ENCODE measurements around the gene INPP5D. TPM values are rescaled to one million over a fixed set of nuclear protein-coding genes. Genes with fewer than 3 reads are reported as not detected.
A peak's percentile ranks its signal among the peaks of the same experiment; 100 is the strongest.
"Not testable (repeated sequence)": the region's sequence is repeated elsewhere in the genome, so short reads cannot be mapped to it uniquely, and the experiment has no call there.

Gene INPP5D
- total RNA-seq, 2 experiments from 2014 or later, result 129 to 135 TPM

- Mint-ChIP-seq H3K36me3 (peaks cover 37% of the 10 kb centered on the region), H3K27me3 (no peaks in the 10 kb centered on the region), H3K4me1 (peaks cover 34% of the 10 kb centered on the region), H3K4me3 (peak overlapping the region; percentile 98), H3K27ac (peak overlapping the region; percentile 99), H3K9me3 (no peaks in the 10 kb centered on the region)
- no peak for DNase-seq
- peak; percentile 6 for ATAC-seq (ENCODE audit: low read depth)
- POLR2A ChIA-PET, result interaction anchor here (0.7 to 1.5 kb wide), 2 partner anchors 15 to 19 kb away, joined by 5 read pairs; no protein-coding TSS in a partner anchor
These were observed 3.3 kb downstream of the INPP5D start for GRCh38 chr2:233063269-233063975.

GRCh38 chr2:233063976-233064411 is 3.9 kb downstream of the INPP5D start:
- DNase-seq (no peak), ATAC-seq (ENCODE audit: low read depth) (no peak)
- H3K4me3 Mint-ChIP-seq, result peak overlapping the region; percentile 98
- peak overlapping the region; percentile 99 for H3K27ac Mint-ChIP-seq
- H3K9me3 Mint-ChIP-seq, result no peaks in the 10 kb centered on the region
- peaks cover 43% of the 10 kb centered on the region for H3K36me3 Mint-ChIP-seq
- POLR2A ChIA-PET, result interaction anchor here (0.7 to 1.5 kb wide), 2 partner anchors 14 to 18 kb away, joined by 5 read pairs; no protein-coding TSS in a partner anchor
- H3K4me1 Mint-ChIP-seq, result peaks cover 38% of the 10 kb centered on the region
- no peaks in the 10 kb centered on the region for H3K27me3 Mint-ChIP-seq

GRCh38 chr2:233064530-233065199 is 4.5 kb downstream of the INPP5D start:
- no peak for ATAC-seq (ENCODE audit: low read depth)
- H3K4me3 Mint-ChIP-seq, result no peak overlapping the region
- no peaks in the 10 kb centered on the region for H3K27me3 Mint-ChIP-seq
- no peaks in the 10 kb centered on the region for H3K9me3 Mint-ChIP-seq
- DNase-seq, result no peak
- POLR2A ChIA-PET, result interaction anchor here (0.7 to 1.5 kb wide), 2 partner anchors 13 to 18 kb away, joined by 5 read pairs; no protein-coding TSS in a partner anchor
- H3K27ac Mint-ChIP-seq, result no peak overlapping the region
- H3K4me1 Mint-ChIP-seq, result peaks cover 40% of the 10 kb centered on the region
- H3K36me3 Mint-ChIP-seq, result peaks cover 47% of the 10 kb centered on the region

- peaks cover 44% of the 10 kb centered on the region for H3K4me1 Mint-ChIP-seq
- H3K36me3 Mint-ChIP-seq, result peaks cover 52% of the 10 kb centered on the region
- not testable (repeated sequence) for H3K27me3 Mint-ChIP-seq; H3K9me3 Mint-ChIP-seq; DNase-seq; H3K4me3 Mint-ChIP-seq; ATAC-seq (ENCODE audit: low read depth); H3K27ac Mint-ChIP-seq
- POLR2A ChIA-PET, result interaction anchor here (0.7 to 0.9 kb wide), 2 partner anchors 9 to 164 kb away, joined by 3 to 4 read pairs; no protein-coding TSS in a partner anchor
These were observed 5.1 kb downstream of the INPP5D start for GRCh38 chr2:233065200-233065589.

- Mint-ChIP-seq H3K36me3 (peaks cover 56% of the 10 kb centered on the region), H3K9me3 (no peaks in the 10 kb centered on the region), H3K27ac (no peak overlapping the region), H3K4me3 (no peak overlapping the region), H3K4me1 (peaks cover 44% of the 10 kb centered on the region), H3K27me3 (no peaks in the 10 kb centered on the region)
- no peak for DNase-seq
- ATAC-seq (ENCODE audit: low read depth), result no peak
- POLR2A ChIA-PET, result interaction anchor here (0.7 to 0.9 kb wide), 3 partner anchors 8 to 165 kb away, joined by 3 to 4 read pairs (median 3); no protein-coding TSS in a partner anchor
These were observed 5.9 kb downstream of the INPP5D start for GRCh38 chr2:233065954-233066470.

GRCh38 chr2:233068762-233069418 is 8.7 kb downstream of the INPP5D start:
- DNase-seq (no peak), ATAC-seq (ENCODE audit: low read depth) (no peak)
- Mint-ChIP-seq H3K4me3 (no peak overlapping the region), H3K4me1 (peaks cover 30% of the 10 kb centered on the region), H3K9me3 (peaks cover 4% of the 10 kb centered on the region), H3K27me3 (no peaks in the 10 kb centered on the region), H3K27ac (peak overlapping the region; percentile 22), H3K36me3 (peaks cover 64% of the 10 kb centered on the region)
- POLR2A ChIA-PET, result no interaction called here

- H3K4me3 Mint-ChIP-seq, result no peak overlapping the region
- POLR2A ChIA-PET, result interaction anchor here (2.3 kb wide), 1 partner anchor 12 kb away, joined by 15 read pairs; the partner anchor contains the start of gene INPP5D
- H3K4me1 Mint-ChIP-seq, result peaks cover 25% of the 10 kb centered on the region
- no peaks in the 10 kb centered on the region for H3K27me3 Mint-ChIP-seq
- peaks cover 4% of the 10 kb centered on the region for H3K9me3 Mint-ChIP-seq
- H3K27ac Mint-ChIP-seq, result no peak overlapping the region
- ATAC-seq (ENCODE audit: low read depth), result no peak
- H3K36me3 Mint-ChIP-seq, result peaks cover 49% of the 10 kb centered on the region
- no peak for DNase-seq
These were observed 12.7 kb downstream of the INPP5D start for GRCh38 chr2:233072838-233073237.

- POLR2A ChIA-PET, result interaction anchor here (0.7 to 2.3 kb wide), 3 partner anchors 8 to 126 kb away, joined by 4 to 15 read pairs (median 7); partner anchors contain the start of gene INPP5D
- ATAC-seq (ENCODE audit: low read depth), result no peak
- Mint-ChIP-seq H3K4me1 (peaks cover 24% of the 10 kb centered on the region), H3K36me3 (peaks cover 45% of the 10 kb centered on the region), H3K4me3 (no peak overlapping the region), H3K27ac (no peak overlapping the region), H3K27me3 (no peaks in the 10 kb centered on the region), H3K9me3 (peaks cover 4% of the 10 kb centered on the region)
- DNase-seq, result no peak
These were observed 14.0 kb downstream of the INPP5D start for GRCh38 chr2:233074106-233074505.

GRCh38 chr2:233075141-233075965 is 15.2 kb downstream of the INPP5D start:
- H3K36me3 Mint-ChIP-seq, result peaks cover 43% of the 10 kb centered on the region
- peaks cover 4% of the 10 kb centered on the region for H3K9me3 Mint-ChIP-seq
- H3K4me3 Mint-ChIP-seq, result no peak overlapping the region
- POLR2A ChIA-PET, result interaction anchor here (0.8 to 1.9 kb wide), 5 partner anchors 9 to 329 kb away, joined by 3 to 33 read pairs (median 3); partner anchors contain the start of gene INPP5D
- H3K27ac Mint-ChIP-seq, result no peak overlapping the region
- DNase-seq, result no peak
- H3K27me3 Mint-ChIP-seq, result no peaks in the 10 kb centered on the region
- peaks cover 30% of the 10 kb centered on the region for H3K4me1 Mint-ChIP-seq
- ATAC-seq (ENCODE audit: low read depth), result peak; percentile 10

GRCh38 chr2:233075966-233076339 is 15.8 kb downstream of the INPP5D start:
- peaks cover 36% of the 10 kb centered on the region for H3K4me1 Mint-ChIP-seq
- H3K27me3 Mint-ChIP-seq, result no peaks in the 10 kb centered on the region
- H3K36me3 Mint-ChIP-seq, result peaks cover 41% of the 10 kb centered on the region
- no peak overlapping the region for H3K4me3 Mint-ChIP-seq
- no peak overlapping the region for H3K27ac Mint-ChIP-seq
- DNase-seq (no peak), ATAC-seq (ENCODE audit: low read depth) (peak; percentile 62)
- peaks cover 4% of the 10 kb centered on the region for H3K9me3 Mint-ChIP-seq
- POLR2A ChIA-PET, result interaction anchor here (0.8 to 1.9 kb wide), 5 partner anchors 8 to 328 kb away, joined by 3 to 33 read pairs (median 3); partner anchors contain the start of gene INPP5D

- no peaks in the 10 kb centered on the region for H3K27me3 Mint-ChIP-seq
- H3K4me1 Mint-ChIP-seq, result peaks cover 42% of the 10 kb centered on the region
- peak overlapping the region; percentile 58 for H3K27ac Mint-ChIP-seq
- no peak overlapping the region for H3K4me3 Mint-ChIP-seq
- DNase-seq (no peak), ATAC-seq (ENCODE audit: low read depth) (no peak)
- H3K9me3 Mint-ChIP-seq, result peaks cover 2% of the 10 kb centered on the region
- POLR2A ChIA-PET, result interaction anchor here (0.7 to 1.9 kb wide), 2 partner anchors 15 to 165 kb away, joined by 4 to 33 read pairs; partner anchors contain the start of gene INPP5D
- H3K36me3 Mint-ChIP-seq, result peaks cover 38% of the 10 kb centered on the region
These were observed 16.6 kb downstream of the INPP5D start for GRCh38 chr2:233076749-233077148.

GRCh38 chr2:233079473-233079877 is 19.3 kb downstream of the INPP5D start:
- POLR2A ChIA-PET, result interaction anchor here (1.3 to 7.7 kb wide), 3 partner anchors 19 to 63 kb away, joined by 3 to 123 read pairs (median 4); partner anchors contain the start of gene INPP5D
- no peaks in the 10 kb centered on the region for H3K9me3 Mint-ChIP-seq
- H3K36me3 Mint-ChIP-seq, result peaks cover 45% of the 10 kb centered on the region
- H3K4me3 Mint-ChIP-seq, result peak overlapping the region; percentile 74
- H3K4me1 Mint-ChIP-seq, result peaks cover 67% of the 10 kb centered on the region
- DNase-seq (peak; percentile 61), ATAC-seq (ENCODE audit: low read depth) (peak; percentile 41)
- H3K27me3 Mint-ChIP-seq, result no peaks in the 10 kb centered on the region
- H3K27ac Mint-ChIP-seq, result peak overlapping the region; percentile 90
